Measurements from ENCODE around the gene RPS27L. TPM values are rescaled to one million over a fixed set of nuclear protein-coding genes. Genes with fewer than 3 reads are reported as not detected.

RPS27L gene
- total and polyA plus RNA-seq, 9 of the 15 experiments (the other 6 are each of a cell fraction or from before 2014, with no cell fraction given) = 72.2 to 382 (median 116) TPM

- TF ChIP-seq CXXC5 (CRISPR knock-in tag; IDR thresholded peaks at IDR 0.05) (peak; percentile 39; the same call in 1 of the 2 replicates), E2F1 (CRISPR knock-in tag; IDR thresholded peaks at IDR 0.05) (0 out of 2 replicates have a peak, but pooled peaks have one; percentile 54), ZNF124 (CRISPR knock-in tag; IDR thresholded peaks at IDR 0.05) (no peak), ZNF79 (CRISPR knock-in tag; IDR thresholded peaks at IDR 0.05; ENCODE audit: low read depth) (no peak), LARP7 (IDR thresholded peaks at IDR 0.05) (no peak), FOXK2 (conservative IDR thresholded peaks at IDR 0.05 in 1 of 2, IDR thresholded peaks at IDR 0.05 in 1 of 2; ENCODE audit: low read depth in 2 of 2) (peak; percentile 95 to 98), MEF2A (IDR thresholded peaks at IDR 0.05; ENCODE audit: control insufficient read depth, low read depth, low read length) (no peak), THRB (CRISPR knock-in tag; conservative IDR thresholded peaks at IDR 0.05) (no peak), NRF1 (conservative IDR thresholded peaks at IDR 0.05 in 1 of 2, IDR thresholded peaks at IDR 0.05 in 1 of 2) (peak; percentile 25 to 38; a peak in 1 of 4 replicates), IRF9 (tag; IDR thresholded peaks at IDR 0.05) (no peak), E2F4 (CRISPR knock-in tag; IDR thresholded peaks at IDR 0.05; ENCODE audit: low read depth) (no peak), CREM (IDR thresholded peaks at IDR 0.05; ENCODE audit: low read depth) (peak; percentile 68), SOX6 (IDR thresholded peaks at IDR 0.05) (peak; percentile 83), CBFA2T3 (IDR thresholded peaks at IDR 0.05) (peak; percentile 98), ZBTB11 (CRISPR knock-in tag; IDR thresholded peaks at IDR 0.05) (peak in 1 of 3 experiments; percentile 53; a peak in 1 of 6 replicates), ATF1 (CRISPR knock-in tag; IDR thresholded peaks at IDR 0.05) (no peak), ATF1 (tag; IDR thresholded peaks at IDR 0.05) (peak; percentile 73), ZNF224 (CRISPR knock-in tag; IDR thresholded peaks at IDR 0.05) (no peak), NEUROD1 (IDR thresholded peaks at IDR 0.05; ENCODE audit: borderline replicate concordance, low read depth, low read length, partially characterized antibody) (peak; percentile 17)
Observed at GRCh38 chr15:63109920-63110319, 47.4 kb downstream of the RPS27L start (continued).

All from K562 (cell line).